Right renal pelvis (tissue), 4 donors: Measurements from ENCODE around the gene TMEM238. TPM values are rescaled to one million over a fixed set of nuclear protein-coding genes. Genes with fewer than 3 reads are reported as not detected.
"Not testable (repeated sequence)": the region's sequence is repeated elsewhere in the genome, so short reads cannot be mapped to it uniquely, and the experiment has no call there.

Experiments
- DNase-seq, 4 donors: peaks; one replicate each; pipeline ENCODE4 v3.0.0-alpha.2; 2013; ENCODE audit warnings: low read depth in 4 of 4, low spot score in 3 of 4, missing footprints in 1 of 4
- polyA plus RNA-seq, 4 donors: library from polyadenylated mRNA; unstranded; fragments of 120-200 nt; gene quantifications; one replicate each; pipeline ENCODE4 v1.2.1, GENCODE V29; 2013; ENCODE audit not compliant: insufficient read length in 4 of 4

The TMEM238 gene
- polyA plus RNA-seq, 4 donors = 0.22 to 1.6 (median 0.62) TPM

- DNase-seq = no peak
These were observed 18.4 kb upstream of the TMEM238 start for GRCh38 chr19:55402509-55402908.

- not testable (repeated sequence) for DNase-seq
These were observed 17.3 kb upstream of the TMEM238 start for GRCh38 chr19:55401390-55401789.

- no peak for DNase-seq
These were observed 16.4 kb upstream of the TMEM238 start for GRCh38 chr19:55400281-55401087.

GRCh38 chr19:55398200-55398925, 14.3 kb upstream of the TMEM238 start:
- DNase-seq = no peak

GRCh38 chr19:55392820-55393761, 9.0 kb upstream of the TMEM238 start:
- DNase-seq = no peak

GRCh38 chr19:55391702-55392615, 7.9 kb upstream of the TMEM238 start:
- DNase-seq = no peak

- DNase-seq = no peak
These were observed 7.1 kb upstream of the TMEM238 start for GRCh38 chr19:55391191-55391670.

GRCh38 chr19:55390461-55390880, 6.4 kb upstream of the TMEM238 start:
- no peak for DNase-seq

GRCh38 chr19:55389386-55390317, 5.6 kb upstream of the TMEM238 start:
- no peak for DNase-seq

GRCh38 chr19:55387736-55388497, 3.8 kb upstream of the TMEM238 start:
- DNase-seq = no peak

GRCh38 chr19:55386493-55386971, 2.4 kb upstream of the TMEM238 start:
- no peak for DNase-seq

GRCh38 chr19:55385724-55386492, 1.8 kb upstream of the TMEM238 start, which contains the start of gene RPL28:
Gene RPL28, plus strand, starts transcription at chr19:55385932. Its CDS starts 426 bp downstream, at chr19:55386358.
- peak; percentile 97 to 99 (median 98) for DNase-seq

GRCh38 chr19:55384920-55385723, 1.0 kb upstream of the TMEM238 start:
- DNase-seq = peak; percentile 90 to 95 (median 92)

- peak in 1 of 4 donors; percentile 51 for DNase-seq
These were observed 587 bp downstream of the TMEM238 start for GRCh38 chr19:55383279-55384130.

- no peak for DNase-seq
These were observed 1.5 kb downstream of the TMEM238 start for GRCh38 chr19:55382522-55383054.
